SK-N-SH (cell line): ENCODE data around the gene TLDC2. TPM values are rescaled to one million over a fixed set of nuclear protein-coding genes. Genes with fewer than 3 reads are reported as not detected.

Experiments
- CTCF ChIA-PET: fragments of 300-600, 350-600 bp; formaldehyde crosslinking; extraction: SDS; loops from one replicate; lab custom pipeline; 2021; lab: Yijun Ruan, JAX
- POLR2A ChIA-PET: fragments of 350-600 bp; sonication (Branson Sonifier 250); formaldehyde crosslinking; extraction: SDS; loops from one replicate; lab custom pipeline; 2020; ENCODE audit warnings: antibody characterized with exemption, inconsistent platforms; lab: Yijun Ruan, JAX
- DNase-seq: peaks from one replicate; pipeline ENCODE4 v3.0.0; 2012
- H2AFZ ChIP-seq: fragments of 200-600 bp; sonication (generic); 2 replicates; pipeline ENCODE4 v1.8.1; 2016; ENCODE audit warnings: antibody characterized with exemption, mild to moderate bottlenecking, low read depth
- H3F3A ChIP-seq: fragments of 200-600 bp; sonication (generic); replicated peaks from 2 replicates; pipeline ENCODE3; 2016; ENCODE audit warnings: antibody characterized with exemption, mild to moderate bottlenecking; ENCODE audit not compliant: insufficient read depth
- H3K27ac ChIP-seq, 2 experiments: fragments of 200-500 bp in 1 of 2; fragments of 200-600 bp in 1 of 2; sonication (Bioruptor generic) in 1 of 2; sonication (generic), shearing (Covaris generic) in 1 of 2; 2 replicates each; pipeline versions ENCODE4 v1.5.1 to v1.6.1; 2014 to 2016; ENCODE audit warnings: low read depth in 2 of 2, inconsistent platforms in 1 of 2, low read length in 1 of 2, mild to moderate bottlenecking in 1 of 2, mixed read lengths in 1 of 2
- H3K27me3 ChIP-seq: fragments of 200-600 bp; sonication (generic), shearing (Covaris generic); 2 replicates; pipeline ENCODE4 v1.6.1; 2016; ENCODE audit warnings: mixed run types; ENCODE audit not compliant: insufficient read depth
- H3K36me3 ChIP-seq, 2 experiments: fragments of 200-500 bp in 1 of 2; fragments of 200-600 bp in 1 of 2; sonication (Bioruptor generic) in 1 of 2; sonication (generic) in 1 of 2; replicated peaks in 1 of 2; 2 replicates each; pipeline versions ENCODE3 to v1.5.1; 2014 to 2016; ENCODE audit warnings: low read length in 1 of 2, mild to moderate bottlenecking in 1 of 2; ENCODE audit not compliant: insufficient read depth in 2 of 2, control insufficient read depth in 1 of 2
- H3K4me1 ChIP-seq, 2 experiments: fragments of 200-500 bp in 1 of 2; fragments of 200-600 bp in 1 of 2; sonication (Bioruptor generic) in 1 of 2; sonication (generic), shearing (Covaris generic) in 1 of 2; 2 replicates each; pipeline versions ENCODE4 v1.5.1 to v1.6.1; 2014 to 2016; ENCODE audit warnings: low read depth in 1 of 2, low read length in 1 of 2, mixed run types in 1 of 2; ENCODE audit not compliant: insufficient read depth in 2 of 2, control insufficient read depth in 1 of 2
- H3K4me2 ChIP-seq: fragments of 200-600 bp; sonication (generic), shearing (Covaris generic); 2 replicates; pipeline ENCODE4 v1.6.1; 2017; ENCODE audit warnings: mixed run types
- H3K4me3 ChIP-seq, 2 experiments: fragments of 200-500 bp in 1 of 2; fragments of 200-600 bp in 1 of 2; sonication (Bioruptor generic) in 1 of 2; sonication (generic), shearing (Covaris generic) in 1 of 2; 2 replicates each; pipeline versions ENCODE4 v1.5.1 to v1.8.1; 2014 to 2016; ENCODE audit warnings: low read depth in 2 of 2, inconsistent platforms in 1 of 2, low read length in 1 of 2, mild to moderate bottlenecking in 1 of 2, mixed read lengths in 1 of 2, moderate library complexity in 1 of 2
- H3K79me2 ChIP-seq: fragments of 200-600 bp; sonication (generic); 2 replicates; pipeline ENCODE4 v1.8.1; 2017; ENCODE audit warnings: mild to moderate bottlenecking; ENCODE audit not compliant: insufficient read depth
- H3K9ac ChIP-seq: fragments of 200-600 bp; sonication (generic); 2 replicates; pipeline ENCODE4 v1.6.1; 2017; ENCODE audit warnings: mixed run types
- H3K9me2 ChIP-seq: fragments of 200-600 bp; sonication (generic); 2 replicates; pipeline ENCODE4 v1.6.1; 2017; ENCODE audit warnings: mixed run types
- H3K9me3 ChIP-seq: fragments of 200-600 bp; sonication (generic); 2 replicates; pipeline ENCODE4 v1.6.1; 2017; ENCODE audit warnings: mixed run types, mild to moderate bottlenecking, moderate library complexity
- H4K20me1 ChIP-seq: fragments of 200-600 bp; sonication (generic); 2 replicates; pipeline ENCODE4 v1.6.1; 2017; ENCODE audit warnings: mild to moderate bottlenecking, mixed run types; ENCODE audit not compliant: insufficient read depth
- ELF1 ChIP-seq: IDR thresholded peaks from 2 replicates; pipeline ENCODE4 v1.4.0; 2012
- EP300 ChIP-seq, 2 experiments: IDR thresholded peaks; 2 replicates each; pipeline versions ENCODE4 v1.4.0 to v1.6.1; 2012; ENCODE audit warnings: borderline replicate concordance in 1 of 2, low read depth in 1 of 2, low read length in 1 of 2
- EZH2phosphoT487 ChIP-seq: fragments of 200-600 bp; sonication (generic); IDR thresholded peaks from 2 replicates; pipeline ENCODE4 v1.6.1; 2017; ENCODE audit warnings: low read depth, mixed run types, mild to moderate bottlenecking, antibody characterized with exemption, moderate library complexity, borderline replicate concordance
- GATA2 ChIP-seq: sonication (generic); formaldehyde crosslinking; IDR thresholded peaks from 2 replicates; pipeline ENCODE4 v1.5.0; 2020; ENCODE audit warnings: mild to moderate bottlenecking, missing genetic modification reagents
- MEF2A ChIP-seq: IDR thresholded peaks from 2 replicates; pipeline ENCODE4 v1.4.0; 2012; ENCODE audit warnings: low read depth, borderline replicate concordance
- MXI1 ChIP-seq: IDR thresholded peaks from 2 replicates; pipeline ENCODE4 v1.6.1; 2012; ENCODE audit warnings: mild to moderate bottlenecking, low read depth, low read length, improper control_type of control experiment
- NFIC ChIP-seq: IDR thresholded peaks from 2 replicates; pipeline ENCODE4 v1.4.0; 2012; ENCODE audit warnings: borderline replicate concordance
- PBX3 ChIP-seq: IDR thresholded peaks from 2 replicates; pipeline ENCODE4; 2012
- RAD21 ChIP-seq: IDR thresholded peaks from 2 replicates; pipeline ENCODE4 v1.6.1; 2012; ENCODE audit warnings: mild to moderate bottlenecking, low read length
- RCOR1 ChIP-seq: fragments of 150-350 bp; IDR thresholded peaks from 2 replicates; pipeline ENCODE4 v1.6.1; 2017; ENCODE audit warnings: antibody characterized with exemption, low read length
- RFX5 ChIP-seq: IDR thresholded peaks from 2 replicates; pipeline ENCODE4 v1.6.1; 2012; ENCODE audit warnings: mild to moderate bottlenecking, improper control_type of control experiment, low read length
- TCF12 ChIP-seq: IDR thresholded peaks from 2 replicates; pipeline ENCODE4 v1.4.0; 2012
- USF2 ChIP-seq: fragments of 150-350 bp; IDR thresholded peaks from 2 replicates; pipeline ENCODE4 v1.6.1; 2017; ENCODE audit warnings: antibody characterized with exemption, low read length, low read depth, borderline replicate concordance
- YY1 ChIP-seq: IDR thresholded peaks from 2 replicates; pipeline ENCODE4 v1.4.0; 2012; ENCODE audit warnings: low read depth, mild to moderate bottlenecking
- WGBS: methylation state at CpG from one replicate; pipeline ENCODE4 v1.1.6; 2017; ENCODE audit warnings: low lambda C conversion rate; 5-methylcytosine and 5-hydroxymethylcytosine counted together
- polyA plus RNA-seq, 3 experiments: library from polyadenylated mRNA; depleted of rRNA; stranded (reverse); fragments of >200 nt; gene quantifications; 2 replicates each; pipeline ENCODE4 v1.2.3, GENCODE V29; 2012
- TF ChIP-seq, protein P1 (sequence below): fragments of 200-600 bp; sonication (generic); IDR thresholded peaks from 2 replicates; pipeline ENCODE4 v1.6.1; 2017; ENCODE audit warnings: antibody characterized with exemption, mild to moderate bottlenecking, moderate library complexity

The TLDC2 gene
- polyA plus RNA-seq, 1 of the 3 experiments (the other 2 are of a cell fraction), result 0.02 TPM

DNA sequence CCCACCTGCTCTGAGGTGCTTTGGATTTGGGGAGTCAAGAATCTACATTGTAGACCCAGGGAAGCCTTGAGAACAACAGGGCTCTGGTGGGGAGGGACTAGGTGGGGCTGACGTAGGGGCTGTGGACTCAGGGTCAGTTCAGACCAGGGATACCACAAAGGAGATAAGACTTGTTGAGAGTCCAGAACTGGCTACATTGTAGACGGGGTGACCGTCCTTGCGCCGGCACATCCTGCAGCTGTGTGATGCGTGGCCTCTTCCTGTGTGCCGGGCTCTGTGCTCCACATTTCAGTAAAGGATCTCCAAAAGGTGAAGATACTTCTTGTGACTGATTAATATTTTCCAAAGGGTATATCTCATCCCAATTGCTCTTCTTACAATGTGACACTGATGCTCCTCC, 9.8 kb upstream of the TLDC2 start:
- H3K27me3 ChIP-seq, result no peaks in the 10 kb centered on the region
- no peak for DNase-seq
- H3K79me2 ChIP-seq, result peaks cover 25% of the 10 kb centered on the region
- H3K4me1 ChIP-seq, result peaks cover 6 to 7% of the 10 kb centered on the region in 2 experiments; a peak in 2 of 4 replicates
- no peak for TF ChIP-seq RFX5
- TF ChIP-seq USF2, result no peak
- TF ChIP-seq NFIC, result no peak
- TF ChIP-seq ELF1, result no peak
- TF ChIP-seq, protein P1, sequence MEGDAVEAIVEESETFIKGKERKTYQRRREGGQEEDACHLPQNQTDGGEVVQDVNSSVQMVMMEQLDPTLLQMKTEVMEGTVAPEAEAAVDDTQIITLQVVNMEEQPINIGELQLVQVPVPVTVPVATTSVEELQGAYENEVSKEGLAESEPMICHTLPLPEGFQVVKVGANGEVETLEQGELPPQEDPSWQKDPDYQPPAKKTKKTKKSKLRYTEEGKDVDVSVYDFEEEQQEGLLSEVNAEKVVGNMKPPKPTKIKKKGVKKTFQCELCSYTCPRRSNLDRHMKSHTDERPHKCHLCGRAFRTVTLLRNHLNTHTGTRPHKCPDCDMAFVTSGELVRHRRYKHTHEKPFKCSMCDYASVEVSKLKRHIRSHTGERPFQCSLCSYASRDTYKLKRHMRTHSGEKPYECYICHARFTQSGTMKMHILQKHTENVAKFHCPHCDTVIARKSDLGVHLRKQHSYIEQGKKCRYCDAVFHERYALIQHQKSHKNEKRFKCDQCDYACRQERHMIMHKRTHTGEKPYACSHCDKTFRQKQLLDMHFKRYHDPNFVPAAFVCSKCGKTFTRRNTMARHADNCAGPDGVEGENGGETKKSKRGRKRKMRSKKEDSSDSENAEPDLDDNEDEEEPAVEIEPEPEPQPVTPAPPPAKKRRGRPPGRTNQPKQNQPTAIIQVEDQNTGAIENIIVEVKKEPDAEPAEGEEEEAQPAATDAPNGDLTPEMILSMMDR, result no peak
- no peak for TF ChIP-seq TCF12
- TF ChIP-seq RAD21, result no peak
- TF ChIP-seq RCOR1, result no peak
- no peak for TF ChIP-seq EP300 (IDR thresholded peaks at IDR 0.05; ENCODE audit: borderline replicate concordance in 1 of 2, low read depth in 1 of 2, low read length in 1 of 2)
- TF ChIP-seq EZH2phosphoT487, result no peak
- no peak for TF ChIP-seq MXI1
- no peak for TF ChIP-seq GATA2 (CRISPR knock-in tag)
- no peak for TF ChIP-seq YY1
- CTCF ChIA-PET, result interaction anchor here (1.2 kb wide), 1 partner anchor 20 kb away, joined by 3 read pairs; no protein-coding TSS in a partner anchor
- H3K9ac ChIP-seq, result no peak overlapping the region
- no peaks in the 10 kb centered on the region for H3K9me2 ChIP-seq
- no peaks in the 10 kb centered on the region for H3K36me3 ChIP-seq
- H3K4me3 ChIP-seq, result no peak overlapping the region
- H3F3A ChIP-seq, result peaks cover 13% of the 10 kb centered on the region
- no peak overlapping the region for H2AFZ ChIP-seq
- 90% methylated on average over 7 of the region's 7 CpGs for WGBS
- H3K4me2 ChIP-seq, result no peak overlapping the region
- H3K9me3 ChIP-seq, result no peaks in the 10 kb centered on the region
- H4K20me1 ChIP-seq, result peaks cover 7% of the 10 kb centered on the region; the same call in 1 of the 2 replicates
- H3K27ac ChIP-seq, result no peak overlapping the region
- POLR2A ChIA-PET, result no interaction called here

GRCh38 chr20:36866681-36867495, 9.1 kb upstream of the TLDC2 start:
- WGBS, result 90% methylated on average over 7 of the region's 8 CpGs
- no peaks in the 10 kb centered on the region for H4K20me1 ChIP-seq
- TF ChIP-seq PBX3 (no peak), MEF2A (no peak), USF2 (no peak), ELF1 (no peak)
- H3K9me2 ChIP-seq, result no peaks in the 10 kb centered on the region
- POLR2A ChIA-PET, result interaction anchor here (0.8 kb wide), 1 partner anchor 10 kb away, joined by 3 read pairs; no protein-coding TSS in a partner anchor
- no peak overlapping the region for H3K9ac ChIP-seq
- peaks cover 0 to under 1% of the 10 kb centered on the region in 2 experiments; a peak in 1 of 4 replicates for H3K4me1 ChIP-seq
- no peak overlapping the region for H3K4me2 ChIP-seq
- no peak overlapping the region for H2AFZ ChIP-seq
- H3K27ac ChIP-seq, result no peak overlapping the region
- H3K4me3 ChIP-seq, result no peak overlapping the region
- H3K36me3 ChIP-seq, result no peaks in the 10 kb centered on the region
- peaks cover 18% of the 10 kb centered on the region; the same call in 1 of the 2 replicates for H3K79me2 ChIP-seq
- CTCF ChIA-PET, result interaction anchor here (1.2 kb wide), 1 partner anchor 19 kb away, joined by 3 read pairs; no protein-coding TSS in a partner anchor
- H3K9me3 ChIP-seq, result no peaks in the 10 kb centered on the region
- H3F3A ChIP-seq, result peaks cover 13% of the 10 kb centered on the region
- no peaks in the 10 kb centered on the region for H3K27me3 ChIP-seq
- no peak for DNase-seq
